Loucy (cell line): Measurements from ENCODE around the gene TAF3.

Experiments
- CTCF ChIP-seq: fragments of 200-600 bp; sonication (generic); conservative IDR thresholded peaks from 2 replicates; pipeline ENCODE4 v1.5.1; 2014; ENCODE audit warnings: mild to moderate bottlenecking, antibody characterized with exemption, low read length
- EZH2phosphoT487 ChIP-seq: fragments of 200-600 bp; IDR thresholded peaks from 2 replicates; pipeline ENCODE4 v1.6.1; 2018; ENCODE audit warnings: antibody characterized with exemption, mild to moderate bottlenecking, moderate library complexity, borderline replicate concordance

- TF ChIP-seq CTCF, result no peak
- no peak for TF ChIP-seq EZH2phosphoT487
These were observed 208.3 kb downstream of the TAF3 start for GRCh38 chr10:8026349-8027259.
